Breast epithelium (tissue), 4 donors: ENCODE data around the gene FRK. TPM values are rescaled to one million over a fixed set of nuclear protein-coding genes. Genes with fewer than 3 reads are reported as not detected.

Experiments
- DNase-seq, 2 donors: peaks; one replicate each; pipeline ENCODE4 v3.0.0-alpha.2; 2019; ENCODE audit warnings: low spot score in 2 of 2
- H3K27ac ChIP-seq, 2 donors: fragments of 200-600 bp; sonication (generic) in 1 of 2; one replicate each; pipeline ENCODE4 v1.5.1; 2016 to 2019; ENCODE audit warnings: mild to moderate bottlenecking in 1 of 2
- H3K27me3 ChIP-seq, 2 donors: fragments of 200-600 bp; sonication (generic) in 1 of 2; one replicate each; pipeline versions ENCODE4 v1.5.1 to v1.6.0; 2017 to 2019; ENCODE audit warnings: control low read depth in 1 of 2, mild to moderate bottlenecking in 1 of 2
- H3K36me3 ChIP-seq: fragments of 200-600 bp; one replicate; pipeline ENCODE4 v1.5.1; 2019
- H3K4me1 ChIP-seq, 2 donors: fragments of 200-600 bp; sonication (generic); one replicate each; pipeline ENCODE4 v1.5.1; 2016 to 2019; ENCODE audit warnings: control low read depth in 1 of 2
- H3K4me3 ChIP-seq, 3 donors: fragments of 200-600 bp; sonication (generic); 1 replicate in 2 of 3; 2 replicates in 1 of 3; pipeline ENCODE4 v1.5.1; 2016 to 2019; ENCODE audit warnings: mild to moderate bottlenecking in 3 of 3, moderate library complexity in 2 of 3
- H3K9me3 ChIP-seq, 2 donors: fragments of 200-600 bp; sonication (generic) in 1 of 2; one replicate each; pipeline ENCODE4 v1.5.1; 2016 to 2019; ENCODE audit warnings: control low read depth in 1 of 2
- CTCF ChIP-seq, 3 donors: fragments of 450-650 bp; IDR thresholded peaks; one replicate each; pipeline ENCODE4 v1.5.1; 2016 to 2017; ENCODE audit warnings: antibody characterized with exemption in 3 of 3, mild to moderate bottlenecking in 3 of 3, moderate library complexity in 3 of 3
- POLR2A ChIP-seq: fragments of 450-650 bp; IDR thresholded peaks from one replicate; pipeline ENCODE4 v1.6.1; 2016; ENCODE audit warnings: antibody characterized with exemption, mild to moderate bottlenecking, moderate library complexity
- POLR2AphosphoS5 ChIP-seq, 3 donors: sonication (generic); formaldehyde crosslinking; IDR thresholded peaks; one replicate each; pipeline ENCODE4 v1.6.1; 2017; ENCODE audit warnings: antibody characterized with exemption in 3 of 3
- intact Hi-C: fragments of 100-400 bp; cut with DNase I; formaldehyde crosslinking; loops from one replicate; pipeline ENCODE4 v1.15.1; 2023; ENCODE audit warnings: low total_unique reads
- total RNA-seq, 3 donors: library from RNA; depleted of rRNA; stranded (reverse); fragments of >200 nt; gene quantifications; one replicate each; pipeline ENCODE4 v1.1.0, GENCODE V29; 2016

FRK gene
- total RNA-seq, 3 donors from 2014 or later: 0.64 to 10.5 (median 5.9) TPM

- no peak for DNase-seq
- no peak overlapping the region for H3K27ac ChIP-seq
- H3K27me3 ChIP-seq: no peaks in the 10 kb centered on the region
- no peaks in the 10 kb centered on the region for H3K9me3 ChIP-seq
- intact Hi-C loops: no loop called here
- no peak overlapping the region for H3K4me3 ChIP-seq
- no peak for TF ChIP-seq POLR2A
- no peaks in the 10 kb centered on the region for H3K4me1 ChIP-seq
- H3K36me3 ChIP-seq: no peaks in the 10 kb centered on the region
Measured at GRCh38 chr6:116066789-116067188, 6.1 kb upstream of the FRK start.

GRCh38 chr6:116064666-116065065 is 4.0 kb upstream of the FRK start:
- intact Hi-C loops: no loop called here
- no peak overlapping the region for H3K4me3 ChIP-seq
- no peak for DNase-seq
- H3K27ac ChIP-seq: no peak overlapping the region
- H3K27me3 ChIP-seq: no peaks in the 10 kb centered on the region
- H3K36me3 ChIP-seq: no peaks in the 10 kb centered on the region
- no peaks in the 10 kb centered on the region for H3K9me3 ChIP-seq
- TF ChIP-seq POLR2AphosphoS5 (IDR thresholded peaks at IDR 0.05) (no peak), CTCF (IDR thresholded peaks at IDR 0.05) (no peak), POLR2A (no peak)
- no peaks in the 10 kb centered on the region for H3K4me1 ChIP-seq

GRCh38 chr6:116062496-116062895 is 1.8 kb upstream of the FRK start:
- Histone ChIP-seq H3K4me1 (peaks cover 0 to 5% of the 10 kb centered on the region in 2 donors), H3K4me3 (no peak overlapping the region), H3K36me3 (no peaks in the 10 kb centered on the region), H3K27me3 (no peaks in the 10 kb centered on the region), H3K9me3 (no peaks in the 10 kb centered on the region), H3K27ac (no peak overlapping the region)
- DNase-seq: no peak
- intact Hi-C loops: no loop called here
- TF ChIP-seq POLR2AphosphoS5 (IDR thresholded peaks at IDR 0.05): no peak
- TF ChIP-seq CTCF (IDR thresholded peaks at IDR 0.05): no peak
- no peak for TF ChIP-seq POLR2A

- intact Hi-C loops: no loop called here
- H3K4me3 ChIP-seq: peak overlapping the region; percentile 39 to 68 (median 56)
- peak overlapping the region; percentile 84 to 92 for H3K27ac ChIP-seq
- peaks cover 0 to 5% of the 10 kb centered on the region in 2 donors for H3K4me1 ChIP-seq
- no peak for TF ChIP-seq CTCF (IDR thresholded peaks at IDR 0.05)
- TF ChIP-seq POLR2AphosphoS5 (IDR thresholded peaks at IDR 0.05): no peak
- TF ChIP-seq POLR2A: no peak
- H3K36me3 ChIP-seq: no peaks in the 10 kb centered on the region
- DNase-seq: no peak
- H3K27me3 ChIP-seq: no peaks in the 10 kb centered on the region
- no peaks in the 10 kb centered on the region for H3K9me3 ChIP-seq
Measured at GRCh38 chr6:116059713-116060571, 749 bp downstream of the FRK start.

GRCh38 chr6:116057766-116058165 is 2.9 kb downstream of the FRK start:
- no peak overlapping the region for H3K27ac ChIP-seq
- no peaks in the 10 kb centered on the region for H3K36me3 ChIP-seq
- peak overlapping the region in 1 of 3 donors; percentile 12 for H3K4me3 ChIP-seq
- H3K4me1 ChIP-seq: peaks cover 0 to 5% of the 10 kb centered on the region in 2 donors
- H3K9me3 ChIP-seq: no peaks in the 10 kb centered on the region
- TF ChIP-seq POLR2A: no peak
- no peak for TF ChIP-seq CTCF (IDR thresholded peaks at IDR 0.05)
- no peak for TF ChIP-seq POLR2AphosphoS5 (IDR thresholded peaks at IDR 0.05)
- H3K27me3 ChIP-seq: no peaks in the 10 kb centered on the region
- no peak for DNase-seq
- intact Hi-C loops: no loop called here
